Bronchial epithelial cell (primary cell): ENCODE measurements around the gene EPN3. TPM values are rescaled to one million over a fixed set of nuclear protein-coding genes. Genes with fewer than 3 reads are reported as not detected.

Experiments used
- DNase-seq: peaks from one replicate; pipeline ENCODE4 v3.0.0-alpha.2; 2010; ENCODE audit warnings: low read depth
- FAIRE-seq: peaks from 2 replicates; lab custom pipeline; 2011; peaks lifted over from hg19 to GRCh38; lab: Jason Lieb, UNC
- H3K27me3 ChIP-seq: 2 replicates; pipeline ENCODE4 v1.5.1; 2011; ENCODE audit warnings: low read length; ENCODE audit not compliant: control insufficient read depth, insufficient read depth
- H3K36me3 ChIP-seq: 2 replicates; pipeline ENCODE4 v1.5.1; 2011; ENCODE audit warnings: low read length; ENCODE audit not compliant: control insufficient read depth, insufficient read depth
- H3K4me3 ChIP-seq: 2 replicates; pipeline ENCODE4 v1.5.1; 2011; ENCODE audit warnings: mild to moderate bottlenecking, low read depth, low read length, control low read depth
- CTCF ChIP-seq: IDR thresholded peaks from 2 replicates; pipeline ENCODE4 v1.5.1; 2011; ENCODE audit warnings: mild to moderate bottlenecking, moderate library complexity, low read length, control low read depth, inconsistent platforms; ENCODE audit not compliant: insufficient read depth, severe bottlenecking
- total RNA-seq: library from RNA; depleted of rRNA; stranded (reverse); fragments of >200 nt; gene quantifications from 2 replicates; pipeline ENCODE4 v1.2.1, GENCODE V29; 2014

Gene EPN3
- total RNA-seq, 1 donor from 2014 or later: 2.9 TPM

GRCh38 chr17:50533185-50533584 lies 650 bp downstream of the EPN3 start:
- no peak for FAIRE-seq
- DNase-seq: no peak
- no peak for TF ChIP-seq CTCF
- Histone ChIP-seq H3K4me3 (peak overlapping the region; percentile 70), H3K36me3 (peaks cover 12% of the 10 kb centered on the region), H3K27me3 (no peaks in the 10 kb centered on the region)

GRCh38 chr17:50533720-50534148 lies 1.2 kb downstream of the EPN3 start:
- no peak for FAIRE-seq
- H3K4me3 ChIP-seq: peak overlapping the region; percentile 70
- no peak for TF ChIP-seq CTCF
- DNase-seq: no peak
- no peaks in the 10 kb centered on the region for H3K27me3 ChIP-seq
- H3K36me3 ChIP-seq: peaks cover 13% of the 10 kb centered on the region

- Histone ChIP-seq H3K4me3 (peak overlapping the region; percentile 70), H3K27me3 (no peaks in the 10 kb centered on the region), H3K36me3 (peaks cover 19% of the 10 kb centered on the region)
- peak; percentile 74 for TF ChIP-seq CTCF
- DNase-seq: peak; percentile 85
- no peak for FAIRE-seq
Observed at GRCh38 chr17:50534222-50534978, 1.9 kb downstream of the EPN3 start.

GRCh38 chr17:50534979-50535326 lies 2.4 kb downstream of the EPN3 start:
- no peak for TF ChIP-seq CTCF
- Histone ChIP-seq H3K36me3 (peaks cover 22% of the 10 kb centered on the region), H3K4me3 (peak overlapping the region; percentile 70), H3K27me3 (no peaks in the 10 kb centered on the region)
- FAIRE-seq (no peak), DNase-seq (no peak)

- no peak for DNase-seq
- no peak for FAIRE-seq
- TF ChIP-seq CTCF: no peak
- H3K36me3 ChIP-seq: peaks cover 24% of the 10 kb centered on the region
- H3K4me3 ChIP-seq: peak overlapping the region; percentile 70
- no peaks in the 10 kb centered on the region for H3K27me3 ChIP-seq
Observed at GRCh38 chr17:50535407-50535806, 2.9 kb downstream of the EPN3 start.
